AG09309 (cell line): ENCODE results near the gene ABCD1.

ENCODE experiments used
- DNase-seq: peaks from one replicate; pipeline ENCODE4 v3.0.0-alpha.2; 2010; ENCODE audit warnings: low read depth
- H3K4me3 ChIP-seq: 2 replicates; pipeline ENCODE4 v1.5.1; 2011; ENCODE audit warnings: mild to moderate bottlenecking, low read depth, low read length, moderate library complexity; ENCODE audit not compliant: control insufficient read depth
- CTCF ChIP-seq: IDR thresholded peaks from 2 replicates; pipeline ENCODE4 v1.5.1; 2011; ENCODE audit warnings: mild to moderate bottlenecking, low read depth, low read length, inconsistent platforms; ENCODE audit not compliant: insufficient read depth, control insufficient read depth; ENCODE audit errors: missing control alignments

Gene ABCD1

GRCh38 chrX:153778684-153779101, 54.0 kb downstream of the ABCD1 start:
- H3K4me3 ChIP-seq, result no peak overlapping the region
- DNase-seq, result no peak
- TF ChIP-seq CTCF, result no peak

- DNase-seq, result no peak
- H3K4me3 ChIP-seq, result no peak overlapping the region
- no peak for TF ChIP-seq CTCF
Measured at GRCh38 chrX:153779891-153780677, 55.4 kb downstream of the ABCD1 start.

GRCh38 chrX:153780678-153781427, 56.2 kb downstream of the ABCD1 start, which contains the start of gene SRPK3:
Gene SRPK3 (plus strand): TSS chrX:153781041. CDS start chrX:153781087, 46 bp downstream.
- DNase-seq, result no peak
- H3K4me3 ChIP-seq, result no peak within 1 kb of the TSS
- no peak for TF ChIP-seq CTCF

GRCh38 chrX:153781428-153782047, 56.9 kb downstream of the ABCD1 start:
- no peak for DNase-seq
- no peak for TF ChIP-seq CTCF
- H3K4me3 ChIP-seq, result no peak overlapping the region

GRCh38 chrX:153782313-153782712, 57.7 kb downstream of the ABCD1 start:
- TF ChIP-seq CTCF, result no peak
- no peak for DNase-seq
- no peak overlapping the region for H3K4me3 ChIP-seq

GRCh38 chrX:153782871-153783270, 58.2 kb downstream of the ABCD1 start:
- TF ChIP-seq CTCF, result no peak
- no peak overlapping the region for H3K4me3 ChIP-seq
- DNase-seq, result no peak
